HG03103 (cell line): ENCODE measurements around the gene RTN4R.

ENCODE experiments used
- ATAC-seq: cut with Tn5 transposase; IDR thresholded peaks from one replicate; pipeline ENCODE4 v1.9.1; 2021; ENCODE audit warnings: low read depth; ENCODE audit not compliant: unreplicated experiment

The RTN4R gene

GRCh38 chr22:20192293-20192971, 75.7 kb downstream of the RTN4R start:
- no peak for ATAC-seq

DNA sequence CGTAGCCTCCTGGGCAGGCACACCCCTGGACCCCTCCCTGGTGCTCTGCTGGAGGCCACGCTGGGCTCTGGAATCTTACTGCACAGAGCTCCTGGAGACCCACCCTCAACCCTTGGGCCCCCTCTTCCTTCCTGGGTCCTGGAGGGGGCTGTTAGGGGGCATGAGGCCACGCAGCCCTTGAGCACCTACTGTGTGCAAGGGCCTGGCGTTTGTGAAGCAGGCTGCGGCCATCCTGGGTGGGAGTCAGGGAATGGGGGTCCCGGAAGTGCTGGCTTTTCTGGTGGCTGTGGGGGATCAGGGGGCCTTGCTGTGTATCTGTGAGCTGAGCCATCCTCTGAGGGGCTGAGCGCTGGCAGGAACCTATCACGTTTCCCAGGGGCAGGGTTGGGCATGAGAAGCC, 76.3 kb downstream of the RTN4R start:
- ATAC-seq = no peak
